Measurements from ENCODE around the gene IL20.

Gene IL20

DNA sequence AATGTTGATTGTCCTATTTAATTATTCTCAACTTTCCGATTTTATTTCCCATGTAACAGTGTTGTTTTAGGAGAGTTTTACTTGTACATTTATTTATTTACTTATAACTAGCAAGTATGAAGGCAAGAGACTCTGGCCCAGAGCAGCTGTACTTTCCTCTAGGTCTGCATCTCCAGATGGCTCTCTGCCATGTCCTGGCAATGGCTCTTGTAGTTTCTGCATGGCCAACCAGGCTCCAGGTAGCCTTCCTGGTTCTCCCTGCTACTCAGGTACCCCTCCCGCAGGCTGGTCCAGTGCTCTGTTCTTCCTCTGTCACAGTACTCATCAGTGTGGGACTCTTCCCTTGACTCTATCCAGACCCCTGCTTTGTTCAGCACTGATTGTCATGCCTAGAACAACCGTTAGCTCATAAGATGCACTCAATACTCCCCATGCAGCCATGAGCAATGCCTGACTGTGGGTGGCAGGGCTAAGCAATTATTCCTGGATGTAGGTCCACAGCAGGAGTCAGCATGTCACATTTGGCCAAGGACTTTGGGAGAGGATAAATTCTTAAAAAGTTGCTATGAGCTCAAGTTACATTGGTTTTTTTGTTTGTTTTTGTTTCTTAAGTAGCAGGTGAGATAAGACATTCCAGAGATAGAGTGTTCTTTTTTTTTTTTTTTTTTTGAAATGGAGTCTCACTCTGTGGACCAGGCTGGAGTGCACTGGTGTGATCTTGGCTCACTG, 10.9 kb upstream of the IL20 start:
- no peaks in the 10 kb centered on the region for H3K9me3 ChIP-seq (ENCODE audit: control insufficient read depth, low read length)
- no peak overlapping the region for H2AFZ ChIP-seq
- H3K27me3 ChIP-seq (ENCODE audit: control insufficient read depth, insufficient read depth, low read length), result no peaks in the 10 kb centered on the region
- TF ChIP-seq, protein P1, sequence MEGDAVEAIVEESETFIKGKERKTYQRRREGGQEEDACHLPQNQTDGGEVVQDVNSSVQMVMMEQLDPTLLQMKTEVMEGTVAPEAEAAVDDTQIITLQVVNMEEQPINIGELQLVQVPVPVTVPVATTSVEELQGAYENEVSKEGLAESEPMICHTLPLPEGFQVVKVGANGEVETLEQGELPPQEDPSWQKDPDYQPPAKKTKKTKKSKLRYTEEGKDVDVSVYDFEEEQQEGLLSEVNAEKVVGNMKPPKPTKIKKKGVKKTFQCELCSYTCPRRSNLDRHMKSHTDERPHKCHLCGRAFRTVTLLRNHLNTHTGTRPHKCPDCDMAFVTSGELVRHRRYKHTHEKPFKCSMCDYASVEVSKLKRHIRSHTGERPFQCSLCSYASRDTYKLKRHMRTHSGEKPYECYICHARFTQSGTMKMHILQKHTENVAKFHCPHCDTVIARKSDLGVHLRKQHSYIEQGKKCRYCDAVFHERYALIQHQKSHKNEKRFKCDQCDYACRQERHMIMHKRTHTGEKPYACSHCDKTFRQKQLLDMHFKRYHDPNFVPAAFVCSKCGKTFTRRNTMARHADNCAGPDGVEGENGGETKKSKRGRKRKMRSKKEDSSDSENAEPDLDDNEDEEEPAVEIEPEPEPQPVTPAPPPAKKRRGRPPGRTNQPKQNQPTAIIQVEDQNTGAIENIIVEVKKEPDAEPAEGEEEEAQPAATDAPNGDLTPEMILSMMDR (IDR thresholded peaks at IDR 0.05), result no peak
- H3K27ac ChIP-seq, result no peak overlapping the region
- no peaks in the 10 kb centered on the region for H3K4me1 ChIP-seq
- H3K36me3 ChIP-seq (ENCODE audit: control insufficient read depth, insufficient read depth, low read length), result no peaks in the 10 kb centered on the region
- no peak overlapping the region for H3K9ac ChIP-seq
- H3K79me2 ChIP-seq, result no peaks in the 10 kb centered on the region
- no peak overlapping the region for H3K4me2 ChIP-seq (ENCODE audit: low read length)
- H3K4me3 ChIP-seq (ENCODE audit: low read depth, low read length), result no peak overlapping the region

DNA sequence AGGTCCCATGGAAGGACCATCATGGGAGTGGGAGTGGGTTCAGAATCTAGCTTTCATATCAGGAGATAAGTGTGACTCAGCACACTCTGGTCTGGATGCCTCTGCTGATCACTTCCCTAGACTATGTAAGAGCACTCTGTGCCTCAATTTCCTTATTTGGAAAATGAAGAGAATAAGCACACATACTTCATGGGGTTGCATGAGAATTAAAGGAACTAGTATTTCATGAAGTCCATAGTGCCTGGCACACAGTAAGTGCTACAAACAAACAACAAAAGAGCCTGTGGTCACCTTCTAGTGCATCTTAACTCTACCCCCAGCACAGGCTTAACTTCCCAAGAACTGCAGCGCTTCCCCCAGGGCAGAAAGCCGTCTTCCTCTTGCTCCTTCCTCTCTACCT, 9.6 kb upstream of the IL20 start:
- Histone ChIP-seq H3K4me1 (no peaks in the 10 kb centered on the region), H3K27me3 (ENCODE audit: control insufficient read depth, insufficient read depth, low read length) (no peaks in the 10 kb centered on the region), H3K27ac (no peak overlapping the region), H3K9me3 (ENCODE audit: control insufficient read depth, low read length) (no peaks in the 10 kb centered on the region), H3K9ac (no peak overlapping the region), H3K4me3 (ENCODE audit: low read depth, low read length) (no peak overlapping the region), H3K4me2 (ENCODE audit: low read length) (no peak overlapping the region), H2AFZ (no peak overlapping the region), H3K36me3 (ENCODE audit: control insufficient read depth, insufficient read depth, low read length) (no peaks in the 10 kb centered on the region), H3K79me2 (no peaks in the 10 kb centered on the region)
- TF ChIP-seq, protein P1 (IDR thresholded peaks at IDR 0.05), result no peak

DNA sequence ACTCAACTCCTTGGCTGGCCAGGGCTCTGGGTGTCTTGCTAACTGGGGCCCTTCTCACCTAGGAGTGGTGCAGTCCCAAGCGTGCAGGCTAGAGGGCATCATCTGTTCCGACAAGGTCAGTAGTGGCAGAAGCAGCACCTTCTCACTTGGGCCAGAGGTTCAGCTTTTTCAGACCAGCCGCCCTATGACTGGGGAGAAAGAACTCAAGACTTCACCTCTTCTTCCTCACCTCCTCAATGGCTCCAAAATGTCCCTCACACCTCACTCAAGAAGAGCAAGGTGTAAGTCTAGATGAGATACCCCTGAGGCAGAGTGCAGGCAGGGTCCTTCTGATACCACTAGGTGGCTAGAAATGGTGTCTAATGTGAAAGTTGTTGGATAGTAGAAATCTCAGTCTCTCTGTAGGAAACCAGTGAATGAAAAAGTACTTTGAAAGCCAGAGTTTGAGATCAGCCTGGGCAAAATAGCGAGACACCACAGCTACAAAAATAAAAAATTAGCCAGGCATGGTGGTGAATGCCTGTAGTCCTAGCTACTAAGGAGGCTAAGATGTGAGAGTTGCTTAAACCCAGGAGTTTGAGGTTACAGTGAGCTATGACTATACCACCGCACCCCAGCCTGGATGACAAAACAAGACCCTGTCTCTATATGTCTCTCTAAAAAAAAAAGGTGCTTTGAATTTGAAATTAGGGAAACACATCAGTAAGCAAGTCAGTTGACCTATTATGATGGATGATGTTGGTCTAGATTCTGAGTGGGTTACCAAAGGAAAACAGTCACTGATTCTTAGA, 8.6 kb upstream of the IL20 start:
- Histone ChIP-seq H3K4me3 (ENCODE audit: low read depth, low read length) (no peak overlapping the region), H3K27me3 (ENCODE audit: control insufficient read depth, insufficient read depth, low read length) (no peaks in the 10 kb centered on the region)

DNA sequence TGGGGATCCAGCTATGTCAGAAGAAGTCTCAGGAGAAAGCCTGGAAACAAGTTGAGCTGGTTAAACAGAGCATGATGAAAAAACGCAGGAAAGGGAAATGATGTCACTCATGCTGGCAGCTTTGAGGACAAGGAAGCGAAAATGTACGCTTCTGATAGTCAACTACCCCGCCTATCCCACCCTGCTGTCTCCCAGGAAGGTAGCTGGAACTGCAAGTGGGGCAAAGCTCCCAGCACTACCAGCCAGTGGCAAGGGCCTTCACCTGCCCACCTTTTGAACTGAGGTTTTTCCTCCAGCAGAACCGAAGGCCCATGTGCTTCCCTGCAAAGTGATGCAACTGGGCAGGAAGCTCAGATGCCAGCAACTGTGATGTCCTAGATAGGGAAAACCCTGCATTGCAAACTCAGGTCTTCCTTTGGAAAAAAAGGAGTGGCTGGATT, 6.3 kb upstream of the IL20 start:
- Histone ChIP-seq H3K4me3 (ENCODE audit: low read depth, low read length) (no peak overlapping the region), H2AFZ (no peak overlapping the region), H3K36me3 (ENCODE audit: control insufficient read depth, insufficient read depth, low read length) (no peaks in the 10 kb centered on the region), H3K79me2 (no peaks in the 10 kb centered on the region), H3K9me3 (ENCODE audit: control insufficient read depth, low read length) (no peaks in the 10 kb centered on the region), H3K4me2 (ENCODE audit: low read length) (no peak overlapping the region), H3K27ac (no peak overlapping the region), H3K9ac (no peak overlapping the region), H3K4me1 (no peaks in the 10 kb centered on the region), H3K27me3 (ENCODE audit: control insufficient read depth, insufficient read depth, low read length) (no peaks in the 10 kb centered on the region)
- TF ChIP-seq, protein P1 (IDR thresholded peaks at IDR 0.05), result no peak

More for the DNA sequence above, 8.6 kb upstream of the IL20 start:
- H3K4me2 ChIP-seq (ENCODE audit: low read length), result no peak overlapping the region
- H3K4me1 ChIP-seq, result no peaks in the 10 kb centered on the region
- H3K27ac ChIP-seq, result no peak overlapping the region
- H2AFZ ChIP-seq, result no peak overlapping the region
- no peaks in the 10 kb centered on the region for H3K79me2 ChIP-seq
- TF ChIP-seq, protein P1 (IDR thresholded peaks at IDR 0.05), result no peak
- no peaks in the 10 kb centered on the region for H3K36me3 ChIP-seq (ENCODE audit: control insufficient read depth, insufficient read depth, low read length)
- H3K9me3 ChIP-seq (ENCODE audit: control insufficient read depth, low read length), result no peaks in the 10 kb centered on the region
- no peak overlapping the region for H3K9ac ChIP-seq
